ENCODE results near the gene CANX. TPM values are rescaled to one million over a fixed set of nuclear protein-coding genes. Genes with fewer than 3 reads are reported as not detected.

Gene CANX
- total RNA-seq, 1 experiment from 2014 or later = 766 TPM

GRCh38 chr5:179771311-179771895 lies 72.6 kb downstream of the CANX start:
- Histone ChIP-seq H3K9me3 (ENCODE audit: control insufficient read depth in 1 of 2, insufficient read depth in 1 of 2, low read depth in 1 of 2, low read length in 2 of 2) (no peaks in the 10 kb centered on the region), H3K4me3 (replicated peaks in 1 of 2; ENCODE audit: low read depth in 1 of 2, low read length in 2 of 2) (no peak overlapping the region), H3K9ac (ENCODE audit: low read length) (no peak overlapping the region), H2AFZ (ENCODE audit: low read depth, low read length, poor library complexity, severe bottlenecking) (no peak overlapping the region), H3K27ac (ENCODE audit: low read depth, low read length) (no peak overlapping the region), H3K27me3 (ENCODE audit: insufficient read depth, low read length) (no peaks in the 10 kb centered on the region), H3K4me1 (ENCODE audit: control insufficient read depth in 1 of 2, insufficient read depth in 2 of 2, low read length in 2 of 2) (no peaks in the 10 kb centered on the region), H4K20me1 (ENCODE audit: insufficient read depth) (no peaks in the 10 kb centered on the region), H3K36me3 (ENCODE audit: control insufficient read depth in 1 of 2, insufficient read depth in 2 of 2, low read length in 2 of 2) (peaks cover 31 to 41% of the 10 kb centered on the region in 2 experiments; a peak in 3 of 4 replicates), H3K4me2 (ENCODE audit: low read length) (no peak overlapping the region), H3K9me2 (ENCODE audit: insufficient read depth) (no peaks in the 10 kb centered on the region), H3K79me2 (ENCODE audit: insufficient read depth, low read length) (peaks cover 23% of the 10 kb centered on the region; the same call in 1 of the 2 replicates)
- no peak for TF ChIP-seq SP1 (IDR thresholded peaks at IDR 0.05; ENCODE audit: low read depth)
- no peak for TF ChIP-seq ELF1 (IDR thresholded peaks at IDR 0.05; ENCODE audit: borderline replicate concordance, low read depth)
- no peak for TF ChIP-seq MAX (IDR thresholded peaks at IDR 0.05)
- no peak for TF ChIP-seq EZH2 (IDR thresholded peaks at IDR 0.05)
- TF ChIP-seq POLR2AphosphoS5 (IDR thresholded peaks at IDR 0.05; ENCODE audit: low read depth, low read length) = no peak
- TF ChIP-seq CBX3 (IDR thresholded peaks at IDR 0.05; ENCODE audit: low read depth) = no peak
- TF ChIP-seq YY1 (IDR thresholded peaks at IDR 0.05; ENCODE audit: extremely low read depth, insufficient replicate concordance, low read depth, low read length) = no peak
- no peak for TF ChIP-seq ZBTB33 (IDR thresholded peaks at IDR 0.05; ENCODE audit: extremely low read depth, insufficient replicate concordance, low read length)
- no peak for TF ChIP-seq REST (IDR thresholded peaks at IDR 0.05; ENCODE audit: low read depth)
- no peak for TF ChIP-seq JUND (IDR thresholded peaks at IDR 0.05)
- no peak for TF ChIP-seq SIN3A (IDR thresholded peaks at IDR 0.05; ENCODE audit: low read depth)
- TF ChIP-seq SRF (IDR thresholded peaks at IDR 0.05; ENCODE audit: low read depth) = no peak
- TF ChIP-seq EZH2phosphoT487 (IDR thresholded peaks at IDR 0.05; ENCODE audit: borderline replicate concordance) = no peak
- no peak for TF ChIP-seq CEBPB (IDR thresholded peaks at IDR 0.05; ENCODE audit: low read depth)
- TF ChIP-seq EGR1 (IDR thresholded peaks at IDR 0.05; ENCODE audit: low read depth) = no peak
- no peak for TF ChIP-seq ZNF274 (IDR thresholded peaks at IDR 0.05; ENCODE audit: low read depth, low read length)
- TF ChIP-seq TCF7L2 (IDR thresholded peaks at IDR 0.05; ENCODE audit: borderline replicate concordance, extremely low read depth, insufficient read depth, insufficient read length) = no peak
- TF ChIP-seq POLR2A (IDR thresholded peaks at IDR 0.05; ENCODE audit: borderline replicate concordance, extremely low read depth, insufficient read depth, insufficient read length) = no peak
- no peak for TF ChIP-seq ATF3 (IDR thresholded peaks at IDR 0.05)
- no peak for TF ChIP-seq ZFX (IDR thresholded peaks at IDR 0.05)
- no TSS peak for BruUV-seq (replicated peaks)
- POLR2A ChIA-PET = no interaction called here
- DNase-seq (ENCODE audit: low read depth, low spot score) (no peak), ATAC-seq (no peak)
- CTCF ChIA-PET = interaction anchor here (1.2 kb wide), 1 partner anchor 8 kb away, joined by 3 read pairs; no protein-coding TSS in a partner anchor
- RAD21 ChIA-PET (ENCODE audit: low non-redundant PET in 1 of 2, low total read pairs in 2 of 2, uncharacterized antibody in 2 of 2, unreplicated experiment in 2 of 2) = no interaction called here
- intact Hi-C loops (cut with micrococcal nuclease) = no loop called here

All from HCT116 (cell line).